ENCODE results near the gene SLC25A1. TPM values are rescaled to one million over a fixed set of nuclear protein-coding genes. Genes with fewer than 3 reads are reported as not detected.
A peak's percentile ranks its signal among the peaks of the same experiment; 100 is the strongest.

Gene SLC25A1
- total RNA-seq, 2 experiments from 2014 or later = 56.4 to 57.6 TPM

- ChIA-PET POLR2A (interaction anchor here (0.9 kb wide), 2 partner anchors 21 to 28 kb away, joined by 3 read pairs; partner anchors contain the start of gene ESS2), CTCF (no interaction called here)
- H3K9me3 Mint-ChIP-seq = no peaks in the 10 kb centered on the region
- peak overlapping the region; percentile 92 for H3K4me3 Mint-ChIP-seq
- peaks cover 22% of the 10 kb centered on the region for H3K27me3 Mint-ChIP-seq
- DNase-seq (no peak), ATAC-seq (no peak)
- H3K4me1 Mint-ChIP-seq (ENCODE audit: low read depth) = peaks cover 35% of the 10 kb centered on the region
- H3K27ac Mint-ChIP-seq = peak overlapping the region; percentile 90
- intact Hi-C loops (cut with micrococcal nuclease) = no loop called here
- H3K36me3 Mint-ChIP-seq (ENCODE audit: low read depth) = peaks cover 16% of the 10 kb centered on the region
- no peak for TF ChIP-seq CTCF (IDR thresholded peaks at IDR 0.05)
Observed at GRCh38 chr22:19172213-19173046, 6.1 kb downstream of the SLC25A1 start.

DNA sequence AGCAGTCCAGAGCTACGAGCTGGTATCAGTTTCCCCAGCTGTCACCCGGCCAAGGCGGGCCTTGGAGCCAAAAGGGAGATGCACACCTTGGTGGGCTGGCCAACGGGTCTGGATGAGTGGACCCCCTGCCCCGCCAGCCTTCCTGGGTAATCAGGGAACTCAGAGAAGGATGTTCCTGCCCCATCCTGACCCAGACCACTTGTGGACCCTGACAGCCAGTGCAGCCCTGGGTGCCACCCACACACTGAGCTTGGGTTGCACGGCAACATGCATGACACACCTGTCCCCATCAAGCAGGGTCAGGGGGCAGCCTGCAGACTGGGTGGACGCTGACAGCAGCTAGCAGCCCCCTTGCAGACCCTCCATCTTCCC is 8.6 kb downstream of the SLC25A1 start:
- TF ChIP-seq CTCF (IDR thresholded peaks at IDR 0.05) = no peak
- CTCF ChIA-PET = interaction anchor here (1.2 kb wide), 2 partner anchors 9 to 23 kb away, joined by 4 to 5 read pairs; partner anchors contain the start of gene SLC25A1
- intact Hi-C loops (cut with micrococcal nuclease) = no loop called here
- Mint-ChIP-seq H3K27ac (no peak overlapping the region), H3K4me3 (peak overlapping the region; percentile 92), H3K36me3 (ENCODE audit: low read depth) (peaks cover 14% of the 10 kb centered on the region), H3K4me1 (ENCODE audit: low read depth) (peaks cover 32% of the 10 kb centered on the region), H3K9me3 (no peaks in the 10 kb centered on the region), H3K27me3 (peaks cover 29% of the 10 kb centered on the region)
- no peak for DNase-seq
- no peak for ATAC-seq
- POLR2A ChIA-PET = no interaction called here

DNA sequence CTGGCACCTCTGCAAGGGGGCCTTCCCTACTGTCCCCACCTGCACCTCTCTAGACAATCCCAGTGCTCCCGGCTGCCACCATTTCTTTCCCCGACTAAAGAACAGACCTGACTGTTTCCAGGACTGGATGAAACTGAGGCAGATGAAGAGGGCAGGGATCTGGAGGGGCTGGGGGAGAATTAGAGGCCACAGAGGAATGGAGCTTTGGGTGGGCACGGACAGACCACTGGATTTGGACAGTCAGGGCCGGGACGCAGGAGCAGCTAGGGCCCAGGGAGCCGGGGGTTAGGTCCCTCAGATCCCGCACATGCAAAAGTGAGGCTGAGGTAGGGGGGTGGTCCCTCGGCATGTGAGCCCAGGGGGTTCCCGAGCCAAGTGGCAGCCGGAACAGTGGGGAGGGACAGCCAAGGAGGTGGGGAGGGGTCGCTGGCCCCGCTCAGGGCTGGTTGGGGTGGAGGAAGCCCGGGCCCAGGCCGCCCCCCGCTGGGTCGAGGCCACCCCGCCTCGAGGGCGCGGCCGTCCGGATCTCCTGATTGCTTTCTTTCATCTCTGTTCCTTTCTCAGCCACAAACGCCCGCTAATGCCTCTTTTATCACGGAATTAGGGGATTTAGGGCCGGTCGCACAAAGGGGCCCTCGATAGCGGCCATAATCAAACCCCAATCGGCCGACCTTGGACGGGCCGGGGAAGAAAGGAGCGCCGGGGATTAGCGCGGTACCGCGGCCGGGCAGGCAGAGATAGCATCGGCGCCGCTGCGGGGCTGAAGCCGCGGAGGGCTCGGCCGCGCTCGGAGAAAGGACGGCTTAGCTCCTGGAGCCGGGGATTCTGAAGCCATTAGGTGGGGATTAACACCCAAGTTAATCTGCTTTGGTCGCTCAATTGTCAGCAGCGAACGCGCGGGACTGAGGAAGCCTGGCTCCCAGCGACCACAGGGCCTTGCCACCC is 9.3 kb downstream of the SLC25A1 start:
- ChIA-PET POLR2A (no interaction called here), CTCF (interaction anchor here (1.2 kb wide), 2 partner anchors 10 to 22 kb away, joined by 4 to 5 read pairs; partner anchors contain the start of gene SLC25A1)
- no peak for DNase-seq
- intact Hi-C loops (cut with micrococcal nuclease) = no loop called here
- Mint-ChIP-seq H3K4me1 (ENCODE audit: low read depth) (peaks cover 28% of the 10 kb centered on the region), H3K4me3 (no peak overlapping the region), H3K27ac (no peak overlapping the region), H3K27me3 (peaks cover 32% of the 10 kb centered on the region), H3K9me3 (no peaks in the 10 kb centered on the region), H3K36me3 (ENCODE audit: low read depth) (peaks cover 14% of the 10 kb centered on the region)
- no peak for TF ChIP-seq CTCF (IDR thresholded peaks at IDR 0.05)
- ATAC-seq = no peak

DNA sequence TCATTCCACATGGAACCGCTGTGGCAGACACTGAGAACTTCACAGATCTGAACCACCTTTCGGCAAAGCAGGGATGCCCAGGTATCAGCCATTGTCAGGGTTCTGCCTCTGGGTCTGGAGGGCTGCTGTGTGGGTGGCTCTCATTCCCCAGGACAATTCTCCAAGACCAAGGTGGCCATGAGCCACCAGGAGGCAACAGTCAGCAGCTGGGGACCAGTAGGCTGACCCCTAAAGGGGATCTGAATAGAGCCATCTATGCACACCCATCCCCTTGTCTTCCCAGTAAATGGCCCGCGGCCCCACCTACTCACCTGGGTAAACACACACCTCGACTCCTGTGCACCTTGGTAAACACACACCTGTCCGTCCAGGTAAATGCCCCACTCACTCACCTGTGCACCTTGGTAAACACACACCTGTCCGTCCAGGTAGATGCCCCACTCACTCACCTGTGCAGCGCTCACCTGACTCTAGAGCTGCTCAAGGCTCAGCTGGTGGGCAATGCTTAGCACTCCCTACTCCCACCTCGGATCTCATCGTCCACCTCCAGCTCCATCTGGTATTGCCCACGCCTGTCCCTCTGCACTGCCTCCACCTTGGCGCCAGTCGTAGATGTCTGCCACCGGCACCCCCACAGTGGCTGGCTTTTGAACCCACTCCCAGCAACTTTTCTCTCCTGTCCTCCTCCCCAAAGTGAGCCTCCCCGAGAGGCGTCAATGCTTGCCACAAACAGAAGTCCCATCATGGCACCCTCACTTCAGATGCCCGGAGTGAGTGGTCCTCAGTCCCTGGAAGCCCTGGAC is 10.2 kb downstream of the SLC25A1 start:
- peaks cover 11% of the 10 kb centered on the region for H3K36me3 Mint-ChIP-seq (ENCODE audit: low read depth)
- no peak for TF ChIP-seq CTCF (IDR thresholded peaks at IDR 0.05)
- ChIA-PET CTCF (no interaction called here), POLR2A (no interaction called here)
- intact Hi-C loops (cut with micrococcal nuclease) = no loop called here
- H3K4me1 Mint-ChIP-seq (ENCODE audit: low read depth) = peaks cover 18% of the 10 kb centered on the region
- ATAC-seq (no peak), DNase-seq (no peak)
- no peak overlapping the region for H3K27ac Mint-ChIP-seq
- H3K9me3 Mint-ChIP-seq = no peaks in the 10 kb centered on the region
- H3K27me3 Mint-ChIP-seq = peaks cover 32% of the 10 kb centered on the region
- no peak overlapping the region for H3K4me3 Mint-ChIP-seq

Data from activated CD8-positive, alpha-beta T cell treated with anti-CD3 and anti-CD28 coated beads for 36 hours (primary cell).